ENCODE data around the gene AOPEP. TPM values are rescaled to one million over a fixed set of nuclear protein-coding genes. Genes with fewer than 3 reads are reported as not detected.

AOPEP gene
- total RNA-seq, 1 experiment from 2014 or later, result 15.0 TPM

- Histone ChIP-seq H3K79me1 (ENCODE audit: insufficient read depth, low read depth, low read length, poor library complexity, severe bottlenecking) (no peaks in the 10 kb centered on the region), H3T11ph (ENCODE audit: low read length) (no peak overlapping the region), H3K14ac (ENCODE audit: insufficient read depth, low read length) (no peak overlapping the region), H2BK20ac (ENCODE audit: low read depth, low read length, poor library complexity, severe bottlenecking) (no peak overlapping the region), H2BK5ac (ENCODE audit: insufficient read length, low read length) (no peak overlapping the region), H2BK120ac (ENCODE audit: low read depth, low read length, poor library complexity, severe bottlenecking) (no peak overlapping the region), H3K56ac (ENCODE audit: insufficient read length, low read depth, low read length) (no peak overlapping the region), H4K8ac (replicated peaks; ENCODE audit: insufficient read length, low read depth, low read length) (no peak overlapping the region), H2AK5ac (ENCODE audit: insufficient read length, low read length) (no peak overlapping the region), H3K27me3 (ENCODE audit: insufficient read depth, low read length) (no peaks in the 10 kb centered on the region), H2BK15ac (ENCODE audit: low read depth, low read length) (no peak overlapping the region), H3K4me2 (ENCODE audit: insufficient read depth, insufficient read length, low read length) (no peak overlapping the region), H3K27ac (ENCODE audit: insufficient read length, low read depth, low read length) (no peak overlapping the region), H2AFZ (ENCODE audit: low read length) (no peak overlapping the region), H4K20me1 (ENCODE audit: control insufficient read depth, insufficient read depth, insufficient read length) (no peaks in the 10 kb centered on the region), H3K79me2 (ENCODE audit: insufficient read depth, low read length) (no peaks in the 10 kb centered on the region), H3K9ac (ENCODE audit: extremely low read depth, insufficient read length, low read length) (no peak overlapping the region), H3K18ac (ENCODE audit: insufficient read length, low read depth, low read length) (no peak overlapping the region), H3K23ac (ENCODE audit: insufficient read length, low read depth, low read length) (no peak overlapping the region), H3K9me3 (ENCODE audit: control insufficient read depth, low read depth, low read length) (no peaks in the 10 kb centered on the region), H2BK12ac (ENCODE audit: insufficient read length, low read depth, low read length) (no peak overlapping the region), H4K91ac (ENCODE audit: insufficient read length, low read depth, low read length) (no peak overlapping the region), H3K4me1 (ENCODE audit: insufficient read depth, low read length) (no peaks in the 10 kb centered on the region), H3K23me2 (ENCODE audit: insufficient read length, low read depth, low read length, poor library complexity, severe bottlenecking) (no peaks in the 10 kb centered on the region), H3K4ac (ENCODE audit: low read depth, low read length) (no peak overlapping the region), H4K5ac (ENCODE audit: insufficient read length, low read depth, low read length) (no peak overlapping the region)
- no peaks in the 10 kb centered on the region for H3K36me3 Mint-ChIP-seq (ENCODE audit: insufficient read depth in 1 of 3, low read depth in 3 of 3)
- H3K4me3 Mint-ChIP-seq, result no peak overlapping the region
- peaks cover 4% of the 10 kb centered on the region for H3K27me3 Mint-ChIP-seq (ENCODE audit: low read depth)
- no peaks in the 10 kb centered on the region for H3K4me1 Mint-ChIP-seq
- no peaks in the 10 kb centered on the region for H3K9me3 Mint-ChIP-seq
- no peak for DNase-seq
- WGBS (ENCODE audit: extremely low coverage, insufficient read length, low lambda C conversion rate), result no CpG with 5 or more reads among the region's 2 CpGs
- no peak overlapping the region for H3K27ac Mint-ChIP-seq
- no peak for TF ChIP-seq CTCF (conservative IDR thresholded peaks at IDR 0.05)
These were observed 41.1 kb upstream of the AOPEP start for GRCh38 chr9:94685359-94685758.
